ENCODE data around the gene DOCK7. TPM values are rescaled to one million over a fixed set of nuclear protein-coding genes. Genes with fewer than 3 reads are reported as not detected.

DOCK7 gene
- polyA plus RNA-seq, 1 experiment: 56.5 TPM

- no peak for TF ChIP-seq CTCF (IDR thresholded peaks at IDR 0.05; ENCODE audit: insufficient read depth, low read depth, low read length)
- POLR2A ChIA-PET: interaction anchor here (0.6 to 0.9 kb wide), 2 partner anchors 111 to 300 kb away, joined by 3 read pairs; no protein-coding TSS in a partner anchor
- DNase-seq (ENCODE audit: low read depth): no peak
- H3K4me3 ChIP-seq (ENCODE audit: low read depth, low read length): peak overlapping the region; percentile 95
- CTCF ChIA-PET: interaction anchor here (0.9 to 1.6 kb wide), 3 partner anchors 29 to 310 kb away, joined by 3 to 8 read pairs (median 6); no protein-coding TSS in a partner anchor
- no peaks in the 10 kb centered on the region for H3K27me3 ChIP-seq (ENCODE audit: control insufficient read depth, insufficient read depth, low read length)
- H3K36me3 ChIP-seq (ENCODE audit: control insufficient read depth, insufficient read depth, low read length): no peaks in the 10 kb centered on the region
Measured at GRCh38 chr1:62436039-62436465, 252.1 kb downstream of the DOCK7 start.

GRCh38 chr1:62435231-62436038 is 252.8 kb downstream of the DOCK7 start:
- Histone ChIP-seq H3K27me3 (ENCODE audit: control insufficient read depth, insufficient read depth, low read length) (no peaks in the 10 kb centered on the region), H3K4me3 (ENCODE audit: low read depth, low read length) (peak overlapping the region; percentile 95), H3K36me3 (ENCODE audit: control insufficient read depth, insufficient read depth, low read length) (no peaks in the 10 kb centered on the region)
- CTCF ChIA-PET: interaction anchor here (0.9 to 1.6 kb wide), 3 partner anchors 28 to 311 kb away, joined by 3 to 8 read pairs (median 6); no protein-coding TSS in a partner anchor
- POLR2A ChIA-PET: interaction anchor here (0.6 to 0.9 kb wide), 2 partner anchors 110 to 301 kb away, joined by 3 read pairs; no protein-coding TSS in a partner anchor
- no peak for TF ChIP-seq CTCF (IDR thresholded peaks at IDR 0.05; ENCODE audit: insufficient read depth, low read depth, low read length)
- no peak for DNase-seq (ENCODE audit: low read depth)

- POLR2A ChIA-PET: no interaction called here
- H3K36me3 ChIP-seq (ENCODE audit: control insufficient read depth, insufficient read depth, low read length): no peaks in the 10 kb centered on the region
- no peak for DNase-seq (ENCODE audit: low read depth)
- CTCF ChIA-PET: no interaction called here
- no peak overlapping the region for H3K4me3 ChIP-seq (ENCODE audit: low read depth, low read length)
- TF ChIP-seq CTCF (IDR thresholded peaks at IDR 0.05; ENCODE audit: insufficient read depth, low read depth, low read length): no peak
- H3K27me3 ChIP-seq (ENCODE audit: control insufficient read depth, insufficient read depth, low read length): no peaks in the 10 kb centered on the region
Measured at GRCh38 chr1:62434618-62435001, 253.6 kb downstream of the DOCK7 start.

- no peak overlapping the region for H3K4me3 ChIP-seq (ENCODE audit: low read depth, low read length)
- DNase-seq (ENCODE audit: low read depth): no peak
- no peak for TF ChIP-seq CTCF (IDR thresholded peaks at IDR 0.05; ENCODE audit: insufficient read depth, low read depth, low read length)
- no peaks in the 10 kb centered on the region for H3K27me3 ChIP-seq (ENCODE audit: control insufficient read depth, insufficient read depth, low read length)
- H3K36me3 ChIP-seq (ENCODE audit: control insufficient read depth, insufficient read depth, low read length): no peaks in the 10 kb centered on the region
- CTCF ChIA-PET: interaction anchor here (1.0 kb wide), 1 partner anchor 9 kb away, joined by 3 read pairs; no protein-coding TSS in a partner anchor
- POLR2A ChIA-PET: no interaction called here
Measured at GRCh38 chr1:62433861-62434617, 254.1 kb downstream of the DOCK7 start.

- no peaks in the 10 kb centered on the region for H3K36me3 ChIP-seq (ENCODE audit: control insufficient read depth, insufficient read depth, low read length)
- H3K27me3 ChIP-seq (ENCODE audit: control insufficient read depth, insufficient read depth, low read length): no peaks in the 10 kb centered on the region
- CTCF ChIA-PET: interaction anchor here (0.6 to 1.5 kb wide), 2 partner anchors 10 to 1819 kb away, joined by 3 to 6 read pairs; no protein-coding TSS in a partner anchor
- DNase-seq (ENCODE audit: low read depth): no peak
- POLR2A ChIA-PET: no interaction called here
- no peak for TF ChIP-seq CTCF (IDR thresholded peaks at IDR 0.05; ENCODE audit: insufficient read depth, low read depth, low read length)
- no peak overlapping the region for H3K4me3 ChIP-seq (ENCODE audit: low read depth, low read length)
Measured at GRCh38 chr1:62429581-62429980, 258.6 kb downstream of the DOCK7 start.
